Measurements from ENCODE around the gene OXSM.

Gene OXSM

GRCh38 chr3:25812644-25813043 lies 22.8 kb downstream of the OXSM start:
- DNase-seq = no peak

- no peak for DNase-seq
Measured at GRCh38 chr3:25817107-25817506, 27.2 kb downstream of the OXSM start.

- no peak for DNase-seq
Measured at GRCh38 chr3:25817638-25818037, 27.7 kb downstream of the OXSM start.

- DNase-seq = no peak
Measured at GRCh38 chr3:25818335-25818734, 28.4 kb downstream of the OXSM start.

- DNase-seq = no peak
Measured at GRCh38 chr3:25820366-25820765, 30.5 kb downstream of the OXSM start.

- DNase-seq = no peak
Measured at GRCh38 chr3:25820816-25821486, 31.1 kb downstream of the OXSM start.

- peak; percentile 3 for DNase-seq
Measured at GRCh38 chr3:25821746-25822573, 32.1 kb downstream of the OXSM start.

GRCh38 chr3:25823314-25823713 lies 33.4 kb downstream of the OXSM start:
- DNase-seq = no peak

- no peak for DNase-seq
Measured at GRCh38 chr3:25826510-25826909, 36.6 kb downstream of the OXSM start.

- DNase-seq = peak; percentile 80
Measured at GRCh38 chr3:25830373-25831280, 40.7 kb downstream of the OXSM start.

- peak; percentile 69 for DNase-seq
Measured at GRCh38 chr3:25831578-25831977, 41.7 kb downstream of the OXSM start.

GRCh38 chr3:25834346-25834745 lies 44.5 kb downstream of the OXSM start:
- no peak for DNase-seq

GRCh38 chr3:25836579-25836978 lies 46.7 kb downstream of the OXSM start:
- no peak for DNase-seq

- no peak for DNase-seq
Measured at GRCh38 chr3:25837038-25837437, 47.1 kb downstream of the OXSM start.

- DNase-seq = no peak
Measured at GRCh38 chr3:25840099-25840498, 50.2 kb downstream of the OXSM start.

GRCh38 chr3:25843332-25843731 lies 53.4 kb downstream of the OXSM start:
- DNase-seq = no peak

Data from NCI-H82 (cell line).